ES-I3 (cell line): ENCODE results near the gene TPK1.

ENCODE experiments used
- H3K36me3 ChIP-seq: 2 replicates; pipeline ENCODE4 v1.6.1; 2013; ENCODE audit warnings: mild to moderate bottlenecking, low read length, control low read depth, moderate library complexity; ENCODE audit not compliant: insufficient read depth
- H3K4me1 ChIP-seq: 2 replicates; pipeline ENCODE4 v1.6.1; 2013; ENCODE audit warnings: mild to moderate bottlenecking, control low read depth, low read length; ENCODE audit not compliant: insufficient read depth
- H3K9ac ChIP-seq: 2 replicates; pipeline ENCODE4 v1.6.1; 2013; ENCODE audit warnings: low read depth, mild to moderate bottlenecking, low read length, moderate library complexity
- H3K9me3 ChIP-seq: 2 replicates; pipeline ENCODE4 v1.6.1; 2013; ENCODE audit warnings: mild to moderate bottlenecking, low read length, moderate library complexity; ENCODE audit not compliant: control insufficient read depth, insufficient read depth

Gene TPK1

DNA sequence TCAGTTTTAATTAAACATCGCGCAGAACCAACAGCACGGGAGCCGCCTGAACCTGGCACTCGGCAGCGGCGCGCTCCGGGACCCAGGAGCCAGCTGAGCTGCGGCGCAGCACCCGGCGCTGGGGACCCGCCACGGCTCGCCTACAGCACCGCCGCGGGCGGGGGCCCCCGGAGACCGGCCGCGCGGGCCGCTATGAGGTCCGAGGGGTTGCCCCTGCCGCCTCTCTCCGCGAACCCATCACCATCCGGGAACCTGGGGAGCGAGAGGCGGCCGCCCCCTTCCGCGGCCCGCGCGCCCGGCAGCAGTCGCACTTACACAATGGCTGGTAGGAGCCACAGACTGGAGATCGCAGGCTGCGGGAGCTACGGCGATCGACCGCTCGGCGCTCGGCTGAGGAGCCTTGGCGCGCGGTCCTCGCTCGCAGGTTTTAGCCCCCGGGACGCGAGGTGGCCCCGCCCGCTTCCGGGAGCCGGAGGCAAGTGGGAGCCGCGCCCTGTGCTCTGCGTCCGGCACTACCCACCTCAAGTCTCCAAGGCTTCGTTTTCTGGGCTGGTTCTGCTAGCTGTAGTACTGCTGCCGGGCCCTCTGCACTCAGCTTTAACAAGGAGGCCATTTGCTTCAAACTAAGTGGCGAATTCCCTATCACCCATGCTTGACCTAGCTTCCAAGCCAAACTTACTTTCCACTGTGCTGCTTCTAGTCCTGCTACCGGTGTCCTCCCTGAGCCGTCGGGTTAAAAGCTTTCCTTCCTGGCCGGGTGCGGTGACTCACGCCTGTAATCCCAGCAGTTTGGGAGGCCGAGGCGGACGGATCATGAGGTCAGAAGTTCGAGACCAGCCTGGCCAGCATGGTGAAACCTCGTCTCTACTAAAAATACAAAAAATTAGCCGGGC lies at the start of gene TPK1:
TSS of gene TPK1 (minus strand) at position 402 of the 893 bp plus-strand sequence. CDS start 451 bp downstream, outside the sequence.
- no peaks in the 10 kb centered on the region for H3K36me3 ChIP-seq
- H3K4me1 ChIP-seq, result no peaks in the 10 kb centered on the region
- H3K9me3 ChIP-seq, result no peaks in the 10 kb centered on the region
- H3K9ac ChIP-seq, result peak within 1 kb of the TSS; percentile 81

DNA sequence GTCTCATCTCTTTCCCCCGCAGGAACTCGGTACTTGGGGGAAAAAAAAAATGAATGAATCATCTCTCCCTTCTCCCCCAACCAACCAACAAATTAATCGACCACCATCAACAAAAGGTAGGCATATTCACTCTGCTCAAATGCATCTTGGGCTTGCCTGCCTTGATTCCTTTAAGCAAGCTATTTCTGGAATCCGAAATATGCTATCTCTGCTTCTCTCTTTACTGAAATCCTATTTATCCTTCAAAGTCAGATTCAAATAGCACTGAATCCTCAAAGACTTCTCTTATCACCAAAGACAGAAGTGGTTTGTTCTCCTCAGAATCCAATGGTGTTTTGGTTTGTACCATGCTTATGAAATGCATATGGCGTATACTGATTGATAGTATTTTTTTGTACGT lies 49.6 kb upstream of the TPK1 start:
- H3K36me3 ChIP-seq, result no peaks in the 10 kb centered on the region
- H3K4me1 ChIP-seq, result peaks cover 5% of the 10 kb centered on the region
- H3K9ac ChIP-seq, result no peak overlapping the region

DNA sequence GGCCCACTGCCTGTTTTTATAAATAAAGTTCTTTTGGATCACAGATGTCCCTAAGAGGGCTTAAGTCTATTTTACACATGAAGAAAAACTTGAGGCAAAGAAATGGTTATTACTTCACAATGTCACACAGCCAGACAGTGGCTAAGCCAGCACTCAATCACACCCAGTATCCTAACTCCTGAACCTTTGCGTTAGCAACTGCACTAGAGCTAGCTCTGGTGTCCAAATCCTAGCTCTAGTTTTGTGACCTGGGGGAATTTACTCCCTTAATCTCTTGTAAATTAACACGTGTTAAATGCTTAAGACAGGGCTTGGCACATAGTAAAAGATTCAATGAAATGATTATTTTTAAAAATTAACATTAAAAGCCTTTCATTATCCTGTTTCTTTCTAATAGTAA lies 49.0 kb upstream of the TPK1 start:
- Histone ChIP-seq H3K9me3 (no peaks in the 10 kb centered on the region), H3K36me3 (no peaks in the 10 kb centered on the region), H3K9ac (no peak overlapping the region), H3K4me1 (peaks cover 5% of the 10 kb centered on the region)

More for the DNA sequence above, 49.6 kb upstream of the TPK1 start:
- no peaks in the 10 kb centered on the region for H3K9me3 ChIP-seq

DNA sequence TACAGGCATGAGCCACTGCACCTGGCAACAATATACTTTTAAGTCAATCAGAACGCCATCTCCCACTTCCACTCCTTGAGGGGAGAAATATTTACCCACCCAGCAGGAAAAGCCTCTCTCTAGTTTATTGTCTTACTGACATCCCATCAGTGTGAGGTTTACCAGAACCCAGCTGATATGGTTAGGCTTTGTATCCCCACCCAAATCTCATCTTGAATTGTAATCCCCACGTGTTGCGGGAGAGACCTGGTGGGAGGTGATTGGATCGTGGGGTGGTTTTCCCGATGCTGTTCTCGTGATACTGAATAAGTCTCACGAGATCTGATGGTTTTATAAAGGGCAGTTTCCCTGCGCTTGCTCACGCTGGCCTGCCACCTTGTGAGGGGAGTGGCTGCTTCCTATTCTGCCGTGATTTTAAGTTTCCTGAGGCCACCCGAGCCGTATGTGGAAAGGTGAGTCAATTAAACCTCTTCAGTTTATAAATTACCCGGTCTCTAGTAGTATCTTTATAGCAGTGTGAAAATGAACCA lies 37.5 kb upstream of the TPK1 start:
- Histone ChIP-seq H3K9ac (no peak overlapping the region), H3K9me3 (no peaks in the 10 kb centered on the region), H3K4me1 (peaks cover 4% of the 10 kb centered on the region; the same call in 1 of the 2 replicates), H3K36me3 (no peaks in the 10 kb centered on the region)

DNA sequence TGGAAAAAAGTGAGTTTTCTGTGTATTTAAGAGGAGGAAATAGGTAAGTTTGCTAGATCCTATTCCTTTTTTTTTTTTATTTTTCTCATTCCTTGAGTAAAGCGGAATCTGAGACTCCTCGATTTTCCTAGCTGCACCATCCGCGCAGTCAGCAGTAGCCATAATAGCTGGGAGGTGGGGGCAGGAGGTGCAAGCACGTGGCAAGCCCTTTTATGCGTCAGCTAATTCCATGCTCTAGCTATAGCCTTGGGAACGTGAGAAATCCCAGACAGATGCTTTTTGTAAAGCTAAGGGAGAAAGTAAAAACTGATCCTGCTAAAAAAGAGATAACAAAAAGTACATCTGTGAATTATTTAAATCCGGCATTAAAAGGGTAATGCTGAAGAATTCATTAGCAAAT lies 33.2 kb upstream of the TPK1 start:
- H3K9me3 ChIP-seq, result no peaks in the 10 kb centered on the region

DNA sequence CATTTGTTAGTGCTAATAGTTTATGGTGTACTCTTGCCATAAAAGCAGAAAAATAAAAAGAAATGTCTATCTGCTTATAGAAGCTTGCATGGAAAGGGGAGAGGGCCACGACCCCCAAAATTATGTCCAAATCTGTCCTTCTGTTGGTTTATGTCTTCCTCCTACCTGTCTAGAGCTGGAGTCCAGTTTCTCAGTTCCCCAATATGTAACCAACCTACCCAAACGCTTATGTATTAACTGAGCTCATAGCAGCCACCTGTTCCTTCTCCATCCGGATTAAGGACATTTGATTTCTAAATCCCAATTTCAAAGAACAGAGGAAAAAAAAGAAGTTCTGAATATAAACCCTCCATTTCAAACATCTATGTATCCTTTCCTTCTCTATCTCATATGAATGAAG lies 30.3 kb upstream of the TPK1 start:
- H3K4me1 ChIP-seq, result no peaks in the 10 kb centered on the region
- H3K9ac ChIP-seq, result no peak overlapping the region
- H3K9me3 ChIP-seq, result no peaks in the 10 kb centered on the region
- H3K36me3 ChIP-seq, result no peaks in the 10 kb centered on the region

More for the DNA sequence above, 33.2 kb upstream of the TPK1 start:
- H3K9ac ChIP-seq, result no peak overlapping the region
- H3K4me1 ChIP-seq, result peaks cover 4% of the 10 kb centered on the region; the same call in 1 of the 2 replicates
- H3K36me3 ChIP-seq, result no peaks in the 10 kb centered on the region

DNA sequence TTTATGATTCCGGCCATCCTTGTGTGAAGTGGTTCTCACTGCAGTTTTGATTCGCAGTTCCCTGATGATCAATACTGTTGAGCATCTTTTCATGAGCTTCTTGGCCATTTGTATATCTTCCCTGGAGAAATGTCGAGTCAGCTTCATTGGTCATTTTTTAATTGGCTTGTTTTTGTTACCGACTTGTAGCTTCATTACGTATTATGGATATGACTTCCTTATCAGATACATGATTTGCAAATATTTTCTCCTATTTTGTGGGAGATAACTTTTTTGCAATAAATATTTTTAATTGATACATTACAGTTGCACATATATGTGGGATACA lies 27.4 kb upstream of the TPK1 start:
- no peaks in the 10 kb centered on the region for H3K36me3 ChIP-seq
- H3K4me1 ChIP-seq, result 0 out of 2 replicates have a peak, but pooled peaks cover under 1% of the 10 kb centered on the region
- no peak overlapping the region for H3K9ac ChIP-seq
- H3K9me3 ChIP-seq, result no peaks in the 10 kb centered on the region

DNA sequence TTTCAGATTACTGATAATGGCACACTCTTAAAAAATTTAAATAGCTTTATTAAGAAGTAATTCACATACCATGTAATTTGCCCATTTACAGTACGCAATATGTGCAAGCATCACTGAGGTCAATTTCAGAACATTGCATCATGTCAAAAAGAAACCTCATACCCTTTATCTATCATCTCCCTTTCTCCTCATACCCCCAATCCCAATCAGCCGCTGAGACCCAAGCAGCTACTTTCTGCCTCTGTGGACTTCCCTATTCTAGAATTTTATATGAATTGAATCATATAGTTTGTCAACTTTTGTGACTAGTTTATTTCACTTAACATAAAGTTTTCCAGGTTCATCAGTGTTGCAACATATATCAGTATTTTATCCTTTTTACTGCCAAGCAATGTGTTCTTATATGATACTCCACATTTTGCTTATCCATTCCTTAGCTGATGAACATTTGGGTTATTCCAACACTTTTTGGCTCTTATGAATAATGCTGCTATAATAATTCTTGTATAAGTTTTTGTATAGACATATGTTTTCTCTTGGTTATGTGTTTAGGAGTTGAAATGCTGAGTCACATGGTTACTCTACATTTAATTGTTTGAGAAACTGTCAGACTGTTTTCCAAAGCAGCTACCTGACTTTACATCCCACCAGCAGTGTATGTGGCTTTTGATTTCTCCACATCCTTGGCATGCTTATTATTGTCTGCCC lies 26.9 kb upstream of the TPK1 start:
- Histone ChIP-seq H3K4me1 (0 out of 2 replicates have a peak, but pooled peaks cover 2% of the 10 kb centered on the region), H3K36me3 (no peaks in the 10 kb centered on the region), H3K9me3 (no peaks in the 10 kb centered on the region), H3K9ac (no peak overlapping the region)

DNA sequence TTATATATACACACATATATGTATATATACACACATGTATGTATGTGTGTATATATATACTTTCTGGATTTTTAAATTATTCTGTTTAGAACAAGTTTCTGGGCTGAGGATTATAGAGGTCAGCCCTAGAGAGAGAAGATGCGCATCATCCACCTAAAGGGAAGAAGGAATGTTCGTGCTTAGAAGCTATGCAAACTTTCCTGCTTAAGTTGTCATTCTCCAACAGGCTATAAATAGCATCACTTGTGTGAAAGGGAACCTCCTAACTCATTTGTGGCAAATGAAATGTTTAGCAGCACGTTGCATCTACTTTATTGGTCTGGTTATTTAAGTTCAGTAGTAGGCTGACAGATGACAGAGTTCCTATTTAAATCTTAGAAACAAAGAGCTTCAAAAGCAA lies 23.9 kb upstream of the TPK1 start:
- H3K9me3 ChIP-seq, result no peaks in the 10 kb centered on the region
- H3K4me1 ChIP-seq, result 0 out of 2 replicates have a peak, but pooled peaks cover 2% of the 10 kb centered on the region
- H3K36me3 ChIP-seq, result no peaks in the 10 kb centered on the region
- H3K9ac ChIP-seq, result no peak overlapping the region

DNA sequence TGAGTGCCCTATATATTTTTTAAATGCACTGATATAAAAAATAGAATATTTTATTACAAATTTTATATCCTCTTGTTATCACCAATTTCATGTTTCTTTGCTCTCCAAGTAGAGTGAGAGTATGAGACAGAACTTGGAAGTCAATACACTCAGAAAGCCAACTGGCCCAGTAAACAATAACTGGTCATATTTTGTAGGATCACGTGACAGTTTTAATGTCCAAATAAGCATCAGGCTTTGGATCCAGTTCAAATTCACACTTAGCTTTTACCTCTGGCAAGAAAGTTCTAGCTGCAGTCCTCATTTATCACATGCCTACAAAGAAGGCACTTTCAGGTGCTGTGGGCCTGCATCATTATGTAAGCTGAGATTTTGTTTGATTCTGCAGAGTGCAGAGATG lies 21.6 kb upstream of the TPK1 start:
- H3K9me3 ChIP-seq, result no peaks in the 10 kb centered on the region
- H3K9ac ChIP-seq, result no peak overlapping the region
- H3K4me1 ChIP-seq, result 0 out of 2 replicates have a peak, but pooled peaks cover 2% of the 10 kb centered on the region
- H3K36me3 ChIP-seq, result no peaks in the 10 kb centered on the region

DNA sequence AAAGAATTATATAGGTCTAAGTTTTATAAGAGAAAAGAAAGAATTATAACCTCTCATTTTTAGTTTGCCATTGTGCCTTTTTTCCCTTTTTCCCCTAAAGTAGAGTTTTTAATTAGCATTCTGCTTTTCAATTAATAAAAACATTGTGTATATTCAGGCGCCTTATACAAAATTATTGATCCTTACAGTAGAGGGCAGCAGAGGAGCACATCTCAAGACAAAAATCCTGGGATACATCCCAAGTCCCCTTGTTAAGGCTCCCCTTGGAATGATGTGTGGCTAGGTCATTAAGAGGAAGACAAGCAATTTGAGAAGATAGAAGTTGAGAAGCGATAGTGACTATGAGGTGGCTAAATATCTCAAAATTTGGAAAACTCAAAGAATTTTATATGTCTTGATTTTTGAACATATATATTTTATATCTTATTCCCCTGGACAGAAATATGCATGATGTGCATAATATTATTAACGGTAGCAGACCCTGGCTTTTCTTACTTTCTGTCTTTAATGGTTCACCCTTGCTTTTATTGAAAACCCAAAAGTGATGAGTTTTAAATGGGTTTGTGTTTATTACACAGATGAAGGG lies 19.1 kb upstream of the TPK1 start:
- H3K36me3 ChIP-seq, result no peaks in the 10 kb centered on the region
- H3K4me1 ChIP-seq, result 0 out of 2 replicates have a peak, but pooled peaks cover 2% of the 10 kb centered on the region
- no peaks in the 10 kb centered on the region for H3K9me3 ChIP-seq
- H3K9ac ChIP-seq, result no peak overlapping the region

DNA sequence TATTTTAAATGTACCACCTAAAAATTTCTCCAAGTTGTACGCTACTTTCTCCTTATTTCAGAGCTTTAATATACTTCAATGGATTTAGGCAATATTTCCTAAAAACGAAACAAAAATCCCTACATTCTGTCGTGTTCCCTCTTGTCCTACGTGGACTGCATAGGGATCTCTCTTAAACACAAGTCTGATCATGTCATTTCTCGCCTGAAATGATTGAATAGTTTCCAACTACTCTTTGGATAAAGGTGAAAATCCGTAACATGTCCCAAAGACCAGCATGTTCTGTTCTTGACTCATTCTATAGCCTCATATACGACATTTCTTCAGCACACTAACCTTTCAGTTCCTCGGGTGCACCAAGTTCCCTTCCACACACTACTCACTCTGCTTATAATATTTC lies 17.7 kb upstream of the TPK1 start:
- Histone ChIP-seq H3K4me1 (0 out of 2 replicates have a peak, but pooled peaks cover 2% of the 10 kb centered on the region), H3K9ac (no peak overlapping the region), H3K36me3 (no peaks in the 10 kb centered on the region), H3K9me3 (no peaks in the 10 kb centered on the region)

DNA sequence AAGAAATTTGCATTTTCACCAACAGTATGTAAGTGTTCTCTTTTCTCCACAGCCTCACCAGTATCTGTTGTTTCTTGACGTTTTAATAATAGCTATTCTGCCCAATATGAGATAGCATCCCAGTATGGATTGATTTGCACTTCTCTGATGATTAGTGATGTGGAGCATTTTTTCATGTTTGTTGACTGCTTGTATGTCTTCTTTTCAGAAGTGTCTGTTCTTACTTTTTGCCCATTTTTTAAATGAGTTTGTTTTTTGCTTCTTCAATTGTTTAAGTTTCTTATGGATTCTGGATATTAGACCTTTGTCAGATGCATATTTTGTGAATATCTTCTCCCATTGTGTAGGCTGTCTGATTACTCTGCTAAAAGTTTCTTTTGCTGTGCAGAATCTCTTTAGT lies 12.2 kb upstream of the TPK1 start:
- H3K36me3 ChIP-seq, result no peaks in the 10 kb centered on the region
- H3K9ac ChIP-seq, result no peak overlapping the region
- no peaks in the 10 kb centered on the region for H3K9me3 ChIP-seq
- H3K4me1 ChIP-seq, result no peaks in the 10 kb centered on the region

DNA sequence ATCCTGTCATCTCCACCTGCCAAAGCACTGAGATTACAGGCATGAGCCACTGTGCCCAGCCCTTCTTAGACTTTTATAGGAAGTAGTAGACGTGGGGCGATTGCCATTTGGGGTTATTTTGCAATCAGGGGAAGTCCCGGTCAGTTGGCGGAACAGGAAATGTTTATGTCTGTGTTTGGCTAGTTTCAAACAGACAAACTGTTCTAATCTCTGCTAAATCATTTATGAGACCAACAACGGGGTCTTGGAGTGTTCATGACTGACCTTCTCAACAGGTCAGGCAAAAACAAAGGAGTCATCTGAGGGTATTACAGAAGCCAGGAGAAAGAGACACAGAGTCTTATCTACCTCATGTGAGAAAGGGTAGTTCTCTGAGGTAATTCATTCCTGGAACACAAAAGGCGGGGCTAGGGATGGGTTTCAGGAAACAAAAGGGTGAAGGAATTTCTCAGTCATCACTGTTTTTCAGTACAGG lies 6.6 kb upstream of the TPK1 start:
- no peaks in the 10 kb centered on the region for H3K36me3 ChIP-seq
- H3K4me1 ChIP-seq, result peaks cover 3% of the 10 kb centered on the region; the same call in 1 of the 2 replicates
- no peaks in the 10 kb centered on the region for H3K9me3 ChIP-seq
- no peak overlapping the region for H3K9ac ChIP-seq
